Activated CD4-positive, alpha-beta memory T cell treated with anti-CD3 and anti-CD28 coated beads for 36 hours (primary cell): ENCODE results near the gene RUNX3. TPM values are rescaled to one million over a fixed set of nuclear protein-coding genes. Genes with fewer than 3 reads are reported as not detected.

Experiments used
- CTCF ChIA-PET: fragments of 350-600 bp; sonication (Branson Sonifier 250); formaldehyde crosslinking; loops from one replicate; lab custom pipeline; 2021; ENCODE audit warnings: antibody characterized with exemption, inconsistent platforms; lab: Charles Lee
- POLR2A ChIA-PET: fragments of 350-600 bp; sonication (Branson Sonifier 250); formaldehyde crosslinking; loops from one replicate; lab custom pipeline; 2021; ENCODE audit warnings: antibody characterized with exemption; lab: Charles Lee
- DNase-seq: peaks from one replicate; pipeline ENCODE4 v3.0.0-alpha.2; 2020
- H3K27ac Mint-ChIP-seq: one replicate; pipeline ENCODE4 v1.8.0; 2021; ENCODE audit warnings: mixed read lengths
- H3K27me3 Mint-ChIP-seq: one replicate; pipeline ENCODE4 v1.8.0; 2021; ENCODE audit warnings: mixed read lengths
- H3K36me3 Mint-ChIP-seq: one replicate; pipeline ENCODE4 v1.8.0; 2021; ENCODE audit warnings: mixed read lengths
- H3K4me1 Mint-ChIP-seq: one replicate; pipeline ENCODE4 v1.8.0; 2021; ENCODE audit warnings: low read depth, mixed read lengths
- H3K4me3 Mint-ChIP-seq: one replicate; pipeline ENCODE4 v1.8.0; 2021; ENCODE audit warnings: mild to moderate bottlenecking, mixed read lengths
- H3K9me3 Mint-ChIP-seq: one replicate; pipeline ENCODE4 v1.8.0; 2021; ENCODE audit warnings: mixed read lengths
- intact Hi-C: fragments of 100-400 bp; cut with micrococcal nuclease; formaldehyde crosslinking; loops from one replicate; pipeline ENCODE4 v1.15.1; 2023
- total RNA-seq, 2 experiments: library from RNA; stranded (reverse); gene quantifications; one replicate each; pipeline ENCODE4 v1.2.3, GENCODE V29; 2021

Gene RUNX3
- total RNA-seq, 2 experiments from 2014 or later = 153 to 155 TPM

GRCh38 chr1:24920533-24920925, 9.5 kb downstream of the RUNX3 start:
- DNase-seq = no peak
- Mint-ChIP-seq H3K36me3 (peaks cover 80% of the 10 kb centered on the region), H3K9me3 (no peaks in the 10 kb centered on the region), H3K4me3 (peak overlapping the region; percentile 50), H3K4me1 (peaks cover 89% of the 10 kb centered on the region), H3K27ac (peak overlapping the region; percentile 98), H3K27me3 (no peaks in the 10 kb centered on the region)
- intact Hi-C loops = loop anchor here (1.0 to 10.0 kb wide), 6 partner anchors 35 to 436 kb away; partner anchors contain the start of gene SYF2
- CTCF ChIA-PET = interaction anchor here (1.0 to 3.0 kb wide), 6 partner anchors 10 to 117 kb away, joined by 3 to 11 read pairs (median 6); no protein-coding TSS in a partner anchor
- POLR2A ChIA-PET = interaction anchor here (1.6 to 3.0 kb wide), 2 partner anchors 10 to 43 kb away, joined by 5 to 14 read pairs; partner anchors contain the start of gene RUNX3

GRCh38 chr1:24919791-24920532, 10.1 kb downstream of the RUNX3 start:
- ChIA-PET CTCF (interaction anchor here (0.7 to 2.6 kb wide), 8 partner anchors 7 to 622 kb away, joined by 3 to 11 read pairs (median 4); no protein-coding TSS in a partner anchor), POLR2A (interaction anchor here (0.7 to 3.0 kb wide), 7 partner anchors 9 to 460 kb away, joined by 3 to 14 read pairs (median 3); partner anchors contain the start of gene RUNX3)
- Mint-ChIP-seq H3K27me3 (no peaks in the 10 kb centered on the region), H3K27ac (peak overlapping the region; percentile 98), H3K4me3 (peak overlapping the region; percentile 50), H3K9me3 (no peaks in the 10 kb centered on the region), H3K36me3 (peaks cover 80% of the 10 kb centered on the region), H3K4me1 (peaks cover 89% of the 10 kb centered on the region)
- intact Hi-C loops = loop anchor here (1.0 to 10.0 kb wide), 6 partner anchors 35 to 435 kb away; partner anchors contain the start of gene SYF2
- peak; percentile 93 for DNase-seq

GRCh38 chr1:24918995-24919605, 11.0 kb downstream of the RUNX3 start:
- intact Hi-C loops = no loop called here
- Mint-ChIP-seq H3K27me3 (no peaks in the 10 kb centered on the region), H3K9me3 (no peaks in the 10 kb centered on the region), H3K4me1 (peaks cover 87% of the 10 kb centered on the region), H3K27ac (peak overlapping the region; percentile 98), H3K4me3 (no peak overlapping the region), H3K36me3 (peaks cover 78% of the 10 kb centered on the region)
- ChIA-PET CTCF (interaction anchor here (0.7 to 2.6 kb wide), 7 partner anchors 8 to 623 kb away, joined by 3 to 11 read pairs (median 4); no protein-coding TSS in a partner anchor), POLR2A (interaction anchor here (0.7 to 3.0 kb wide), 5 partner anchors 8 to 303 kb away, joined by 3 to 14 read pairs (median 4); partner anchors contain the start of gene RUNX3)
- no peak for DNase-seq

- H3K4me3 Mint-ChIP-seq = peak overlapping the region; percentile 5
These were observed 11.7 kb downstream of the RUNX3 start for GRCh38 chr1:24918370-24918769.

GRCh38 chr1:24917327-24918074, 12.6 kb downstream of the RUNX3 start:
- ChIA-PET POLR2A (no interaction called here), CTCF (interaction anchor here (0.6 to 2.6 kb wide), 3 partner anchors 13 to 120 kb away, joined by 3 to 11 read pairs (median 4); partner anchors contain the start of gene RUNX3)
- Mint-ChIP-seq H3K27me3 (no peaks in the 10 kb centered on the region), H3K9me3 (no peaks in the 10 kb centered on the region), H3K4me1 (peaks cover 84% of the 10 kb centered on the region), H3K36me3 (peaks cover 74% of the 10 kb centered on the region), H3K4me3 (peak overlapping the region; percentile 32), H3K27ac (peak overlapping the region; percentile 98)
- intact Hi-C loops = no loop called here
- DNase-seq = no peak

More at GRCh38 chr1:24918370-24918769, 11.7 kb downstream of the RUNX3 start:
- H3K4me1 Mint-ChIP-seq = peaks cover 85% of the 10 kb centered on the region
- intact Hi-C loops = no loop called here
- POLR2A ChIA-PET = interaction anchor here (1.1 to 3.0 kb wide), 2 partner anchors 12 to 20 kb away, joined by 4 to 14 read pairs; partner anchors contain the start of gene RUNX3
- H3K27ac Mint-ChIP-seq = peak overlapping the region; percentile 98
- H3K9me3 Mint-ChIP-seq = no peaks in the 10 kb centered on the region
- DNase-seq = no peak
- CTCF ChIA-PET = interaction anchor here (1.0 to 2.6 kb wide), 2 partner anchors 14 to 119 kb away, joined by 4 to 11 read pairs; no protein-coding TSS in a partner anchor
- peaks cover 73% of the 10 kb centered on the region for H3K36me3 Mint-ChIP-seq
- no peaks in the 10 kb centered on the region for H3K27me3 Mint-ChIP-seq

- Mint-ChIP-seq H3K27me3 (no peaks in the 10 kb centered on the region), H3K27ac (peak overlapping the region; percentile 54), H3K4me3 (no peak overlapping the region), H3K9me3 (no peaks in the 10 kb centered on the region), H3K4me1 (peaks cover 83% of the 10 kb centered on the region), H3K36me3 (peaks cover 75% of the 10 kb centered on the region)
- ChIA-PET POLR2A (no interaction called here), CTCF (interaction anchor here (1.0 to 1.2 kb wide), 2 partner anchors 12 to 17 kb away, joined by 3 read pairs; no protein-coding TSS in a partner anchor)
- DNase-seq = no peak
- intact Hi-C loops = no loop called here
These were observed 14.1 kb downstream of the RUNX3 start for GRCh38 chr1:24915816-24916602.

- Mint-ChIP-seq H3K4me3 (no peak overlapping the region), H3K36me3 (peaks cover 68% of the 10 kb centered on the region), H3K27ac (peak overlapping the region; percentile 73), H3K4me1 (peaks cover 80% of the 10 kb centered on the region), H3K27me3 (no peaks in the 10 kb centered on the region), H3K9me3 (no peaks in the 10 kb centered on the region)
- CTCF ChIA-PET = interaction anchor here (1.1 to 1.2 kb wide), 2 partner anchors 11 to 123 kb away, joined by 3 read pairs; no protein-coding TSS in a partner anchor
- POLR2A ChIA-PET = interaction anchor here (7.1 kb wide), 1 partner anchor 12 kb away, joined by 69 read pairs; the partner anchor contains the start of gene RUNX3
- DNase-seq = no peak
- intact Hi-C loops = no loop called here
These were observed 15.6 kb downstream of the RUNX3 start for GRCh38 chr1:24914226-24915069.

- H3K9me3 Mint-ChIP-seq = no peaks in the 10 kb centered on the region
- ChIA-PET POLR2A (interaction anchor here (1.3 to 7.1 kb wide), 2 partner anchors 13 to 109 kb away, joined by 4 to 69 read pairs; partner anchors contain the start of gene RUNX3), CTCF (interaction anchor here (0.8 to 1.1 kb wide), 2 partner anchors 124 kb away, joined by 3 read pairs; no protein-coding TSS in a partner anchor)
- no peak overlapping the region for H3K4me3 Mint-ChIP-seq
- peak overlapping the region; percentile 97 for H3K27ac Mint-ChIP-seq
- H3K27me3 Mint-ChIP-seq = no peaks in the 10 kb centered on the region
- intact Hi-C loops = no loop called here
- H3K4me1 Mint-ChIP-seq = peaks cover 79% of the 10 kb centered on the region
- peaks cover 67% of the 10 kb centered on the region for H3K36me3 Mint-ChIP-seq
- DNase-seq = no peak
These were observed 16.4 kb downstream of the RUNX3 start for GRCh38 chr1:24913616-24914225.

GRCh38 chr1:24913274-24913604, 16.8 kb downstream of the RUNX3 start:
- no peaks in the 10 kb centered on the region for H3K27me3 Mint-ChIP-seq
- H3K9me3 Mint-ChIP-seq = no peaks in the 10 kb centered on the region
- H3K27ac Mint-ChIP-seq = peak overlapping the region; percentile 97
- DNase-seq = no peak
- peaks cover 67% of the 10 kb centered on the region for H3K36me3 Mint-ChIP-seq
- peaks cover 75% of the 10 kb centered on the region for H3K4me1 Mint-ChIP-seq
- intact Hi-C loops = no loop called here
- ChIA-PET CTCF (interaction anchor here (0.8 to 1.5 kb wide), 3 partner anchors 17 to 124 kb away, joined by 3 to 6 read pairs (median 3); partner anchors contain the start of gene RUNX3), POLR2A (interaction anchor here (1.3 to 7.1 kb wide), 2 partner anchors 13 to 110 kb away, joined by 4 to 69 read pairs; partner anchors contain the start of gene RUNX3)
- H3K4me3 Mint-ChIP-seq = no peak overlapping the region
